ENCODE data around the gene TMEFF2.

DNA sequence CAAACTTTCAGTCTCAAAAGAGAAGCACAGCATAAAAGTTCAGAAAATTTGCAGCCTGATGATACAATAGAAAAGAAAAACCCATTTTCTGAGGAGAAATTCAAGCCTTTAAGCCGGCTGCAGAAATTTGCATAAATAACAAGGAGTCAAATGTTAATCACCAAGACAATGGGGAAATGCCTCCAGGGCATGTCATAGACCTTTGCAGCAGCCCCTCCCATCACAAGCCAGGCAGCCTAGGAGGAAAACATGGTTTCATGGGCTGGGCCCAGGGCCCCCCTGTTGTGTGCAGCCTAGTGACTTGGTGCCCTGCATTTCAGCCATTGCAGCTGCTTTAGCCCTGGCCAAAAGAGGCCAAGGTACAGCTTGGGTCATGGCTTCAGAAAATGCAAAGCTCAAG lies 293.7 kb downstream of the TMEFF2 start:
- TF ChIP-seq, protein P1, sequence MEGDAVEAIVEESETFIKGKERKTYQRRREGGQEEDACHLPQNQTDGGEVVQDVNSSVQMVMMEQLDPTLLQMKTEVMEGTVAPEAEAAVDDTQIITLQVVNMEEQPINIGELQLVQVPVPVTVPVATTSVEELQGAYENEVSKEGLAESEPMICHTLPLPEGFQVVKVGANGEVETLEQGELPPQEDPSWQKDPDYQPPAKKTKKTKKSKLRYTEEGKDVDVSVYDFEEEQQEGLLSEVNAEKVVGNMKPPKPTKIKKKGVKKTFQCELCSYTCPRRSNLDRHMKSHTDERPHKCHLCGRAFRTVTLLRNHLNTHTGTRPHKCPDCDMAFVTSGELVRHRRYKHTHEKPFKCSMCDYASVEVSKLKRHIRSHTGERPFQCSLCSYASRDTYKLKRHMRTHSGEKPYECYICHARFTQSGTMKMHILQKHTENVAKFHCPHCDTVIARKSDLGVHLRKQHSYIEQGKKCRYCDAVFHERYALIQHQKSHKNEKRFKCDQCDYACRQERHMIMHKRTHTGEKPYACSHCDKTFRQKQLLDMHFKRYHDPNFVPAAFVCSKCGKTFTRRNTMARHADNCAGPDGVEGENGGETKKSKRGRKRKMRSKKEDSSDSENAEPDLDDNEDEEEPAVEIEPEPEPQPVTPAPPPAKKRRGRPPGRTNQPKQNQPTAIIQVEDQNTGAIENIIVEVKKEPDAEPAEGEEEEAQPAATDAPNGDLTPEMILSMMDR (conservative IDR thresholded peaks at IDR 0.05; ENCODE audit: low read depth in 2 of 2): no peak
- TF ChIP-seq POLR2AphosphoS5 (IDR thresholded peaks at IDR 0.05; ENCODE audit: low read depth) (no peak), CREB1 (CRISPR knock-in tag; IDR thresholded peaks at IDR 0.05; ENCODE audit: low read depth) (no peak), EZH2phosphoT487 (IDR thresholded peaks at IDR 0.05; ENCODE audit: unreplicated experiment) (no peak), EZH2 (IDR thresholded peaks at IDR 0.05; ENCODE audit: low read depth, unreplicated experiment) (no peak), NANOG (IDR thresholded peaks at IDR 0.05; ENCODE audit: borderline replicate concordance) (no peak), JUNB (IDR thresholded peaks at IDR 0.05; ENCODE audit: unreplicated experiment) (no peak), STAT1 (IDR thresholded peaks at IDR 0.05; ENCODE audit: unreplicated experiment) (no peak)
- TF ChIP-seq, protein P2, sequence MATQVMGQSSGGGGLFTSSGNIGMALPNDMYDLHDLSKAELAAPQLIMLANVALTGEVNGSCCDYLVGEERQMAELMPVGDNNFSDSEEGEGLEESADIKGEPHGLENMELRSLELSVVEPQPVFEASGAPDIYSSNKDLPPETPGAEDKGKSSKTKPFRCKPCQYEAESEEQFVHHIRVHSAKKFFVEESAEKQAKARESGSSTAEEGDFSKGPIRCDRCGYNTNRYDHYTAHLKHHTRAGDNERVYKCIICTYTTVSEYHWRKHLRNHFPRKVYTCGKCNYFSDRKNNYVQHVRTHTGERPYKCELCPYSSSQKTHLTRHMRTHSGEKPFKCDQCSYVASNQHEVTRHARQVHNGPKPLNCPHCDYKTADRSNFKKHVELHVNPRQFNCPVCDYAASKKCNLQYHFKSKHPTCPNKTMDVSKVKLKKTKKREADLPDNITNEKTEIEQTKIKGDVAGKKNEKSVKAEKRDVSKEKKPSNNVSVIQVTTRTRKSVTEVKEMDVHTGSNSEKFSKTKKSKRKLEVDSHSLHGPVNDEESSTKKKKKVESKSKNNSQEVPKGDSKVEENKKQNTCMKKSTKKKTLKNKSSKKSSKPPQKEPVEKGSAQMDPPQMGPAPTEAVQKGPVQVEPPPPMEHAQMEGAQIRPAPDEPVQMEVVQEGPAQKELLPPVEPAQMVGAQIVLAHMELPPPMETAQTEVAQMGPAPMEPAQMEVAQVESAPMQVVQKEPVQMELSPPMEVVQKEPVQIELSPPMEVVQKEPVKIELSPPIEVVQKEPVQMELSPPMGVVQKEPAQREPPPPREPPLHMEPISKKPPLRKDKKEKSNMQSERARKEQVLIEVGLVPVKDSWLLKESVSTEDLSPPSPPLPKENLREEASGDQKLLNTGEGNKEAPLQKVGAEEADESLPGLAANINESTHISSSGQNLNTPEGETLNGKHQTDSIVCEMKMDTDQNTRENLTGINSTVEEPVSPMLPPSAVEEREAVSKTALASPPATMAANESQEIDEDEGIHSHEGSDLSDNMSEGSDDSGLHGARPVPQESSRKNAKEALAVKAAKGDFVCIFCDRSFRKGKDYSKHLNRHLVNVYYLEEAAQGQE (IDR thresholded peaks at IDR 0.05; ENCODE audit: unreplicated experiment): no peak
